Bronchial epithelial cell (primary cell): Measurements from ENCODE around the gene COL6A3. TPM values are rescaled to one million over a fixed set of nuclear protein-coding genes. Genes with fewer than 3 reads are reported as not detected.
"Not testable (repeated sequence)": the region's sequence is repeated elsewhere in the genome, so short reads cannot be mapped to it uniquely, and the experiment has no call there.

Experiments
- DNase-seq: peaks from one replicate; pipeline ENCODE4 v3.0.0-alpha.2; 2010; ENCODE audit warnings: low read depth
- FAIRE-seq: peaks from 2 replicates; lab custom pipeline; 2011; peaks lifted over from hg19 to GRCh38; lab: Jason Lieb, UNC
- H3K27me3 ChIP-seq: 2 replicates; pipeline ENCODE4 v1.5.1; 2011; ENCODE audit warnings: low read length; ENCODE audit not compliant: control insufficient read depth, insufficient read depth
- H3K36me3 ChIP-seq: 2 replicates; pipeline ENCODE4 v1.5.1; 2011; ENCODE audit warnings: low read length; ENCODE audit not compliant: control insufficient read depth, insufficient read depth
- H3K4me3 ChIP-seq: 2 replicates; pipeline ENCODE4 v1.5.1; 2011; ENCODE audit warnings: mild to moderate bottlenecking, low read depth, low read length, control low read depth
- total RNA-seq: library from RNA; depleted of rRNA; stranded (reverse); fragments of >200 nt; gene quantifications from 2 replicates; pipeline ENCODE4 v1.2.1, GENCODE V29; 2014
- TF ChIP-seq, protein P1 (sequence below): IDR thresholded peaks from 2 replicates; pipeline ENCODE4 v1.5.1; 2011; ENCODE audit warnings: mild to moderate bottlenecking, moderate library complexity, low read length, control low read depth, inconsistent platforms; ENCODE audit not compliant: insufficient read depth, severe bottlenecking

COL6A3 gene
- total RNA-seq, 1 donor from 2014 or later = 16.6 TPM

- no peak overlapping the region for H3K4me3 ChIP-seq
- FAIRE-seq (no peak), DNase-seq (no peak)
- H3K27me3 ChIP-seq = peaks cover 25% of the 10 kb centered on the region
- TF ChIP-seq, protein P1, sequence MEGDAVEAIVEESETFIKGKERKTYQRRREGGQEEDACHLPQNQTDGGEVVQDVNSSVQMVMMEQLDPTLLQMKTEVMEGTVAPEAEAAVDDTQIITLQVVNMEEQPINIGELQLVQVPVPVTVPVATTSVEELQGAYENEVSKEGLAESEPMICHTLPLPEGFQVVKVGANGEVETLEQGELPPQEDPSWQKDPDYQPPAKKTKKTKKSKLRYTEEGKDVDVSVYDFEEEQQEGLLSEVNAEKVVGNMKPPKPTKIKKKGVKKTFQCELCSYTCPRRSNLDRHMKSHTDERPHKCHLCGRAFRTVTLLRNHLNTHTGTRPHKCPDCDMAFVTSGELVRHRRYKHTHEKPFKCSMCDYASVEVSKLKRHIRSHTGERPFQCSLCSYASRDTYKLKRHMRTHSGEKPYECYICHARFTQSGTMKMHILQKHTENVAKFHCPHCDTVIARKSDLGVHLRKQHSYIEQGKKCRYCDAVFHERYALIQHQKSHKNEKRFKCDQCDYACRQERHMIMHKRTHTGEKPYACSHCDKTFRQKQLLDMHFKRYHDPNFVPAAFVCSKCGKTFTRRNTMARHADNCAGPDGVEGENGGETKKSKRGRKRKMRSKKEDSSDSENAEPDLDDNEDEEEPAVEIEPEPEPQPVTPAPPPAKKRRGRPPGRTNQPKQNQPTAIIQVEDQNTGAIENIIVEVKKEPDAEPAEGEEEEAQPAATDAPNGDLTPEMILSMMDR = no peak
- no peaks in the 10 kb centered on the region for H3K36me3 ChIP-seq
Observed at GRCh38 chr2:237355701-237356100, 58.3 kb downstream of the COL6A3 start.

DNA sequence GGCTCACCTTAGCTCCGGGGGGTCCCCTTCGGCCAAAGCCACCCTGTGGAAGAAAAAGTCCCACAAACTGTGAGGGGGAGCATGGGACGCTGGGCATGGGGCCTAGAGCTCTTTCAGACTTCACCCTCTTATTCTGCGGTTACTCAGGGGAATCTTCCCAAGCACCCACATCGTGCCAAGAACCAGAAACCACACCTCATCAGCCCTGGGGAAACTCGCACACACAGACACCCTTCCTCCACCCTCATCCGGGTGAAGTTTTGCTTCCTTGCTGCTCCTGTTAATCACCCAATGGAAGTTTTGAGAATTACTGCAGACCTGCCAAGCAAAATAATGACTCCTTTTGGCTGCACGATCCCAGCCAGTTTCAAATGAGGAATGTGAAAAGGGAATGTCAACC is 59.1 kb downstream of the COL6A3 start:
- DNase-seq = peak; percentile 62
- no peaks in the 10 kb centered on the region for H3K36me3 ChIP-seq
- TF ChIP-seq, protein P1 = no peak
- peak; percentile 40 for FAIRE-seq
- H3K27me3 ChIP-seq = peaks cover 25% of the 10 kb centered on the region
- no peak overlapping the region for H3K4me3 ChIP-seq

DNA sequence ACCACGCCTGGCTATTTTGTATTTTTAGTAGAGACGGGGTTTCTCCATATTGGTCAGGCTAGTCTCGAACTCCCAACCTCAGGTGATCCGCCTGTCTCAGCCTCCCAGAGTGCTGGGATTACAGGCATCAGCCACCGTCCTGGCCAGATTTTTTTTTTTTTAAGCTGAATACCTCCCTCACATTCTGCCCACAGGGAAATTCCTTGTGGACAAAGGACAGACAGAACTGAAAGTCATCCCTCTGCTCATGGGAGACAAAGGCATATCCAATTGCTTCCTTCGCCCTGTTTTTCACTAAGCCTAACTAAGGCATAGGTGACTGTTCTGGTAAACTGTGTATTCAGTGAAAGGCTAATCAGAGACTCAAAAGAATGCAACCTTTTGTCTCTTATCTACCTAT is 59.8 kb downstream of the COL6A3 start:
- H3K27me3 ChIP-seq = peaks cover 24% of the 10 kb centered on the region
- not testable (repeated sequence) for H3K4me3 ChIP-seq, FAIRE-seq, H3K36me3 ChIP-seq, DNase-seq

DNA sequence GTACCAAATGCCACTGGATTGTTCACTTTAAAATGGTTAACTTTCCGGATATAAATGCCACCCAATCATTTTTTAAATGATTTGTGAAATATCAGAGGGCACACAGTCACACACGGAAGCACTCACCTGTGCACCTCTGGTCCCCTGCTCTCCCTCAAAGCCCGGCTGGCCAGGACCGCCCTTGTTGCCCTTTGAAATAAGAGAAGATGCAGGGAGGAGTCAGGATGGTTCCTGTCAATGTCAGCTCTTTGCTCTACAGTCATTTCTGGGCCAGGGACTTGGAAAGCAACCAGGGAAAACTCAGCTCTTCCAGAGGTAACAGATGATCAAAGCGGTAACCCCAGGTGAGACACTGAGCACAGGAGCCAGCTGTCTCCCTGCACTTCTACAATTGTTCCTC is 60.7 kb downstream of the COL6A3 start:
- Histone ChIP-seq H3K27me3 (peaks cover 20% of the 10 kb centered on the region), H3K36me3 (no peaks in the 10 kb centered on the region), H3K4me3 (no peak overlapping the region)
- FAIRE-seq = no peak
- TF ChIP-seq, protein P1 = no peak
- no peak for DNase-seq

GRCh38 chr2:237352279-237352845 is 61.6 kb downstream of the COL6A3 start:
- Histone ChIP-seq H3K36me3 (no peaks in the 10 kb centered on the region), H3K27me3 (peaks cover 15% of the 10 kb centered on the region), H3K4me3 (no peak overlapping the region)
- TF ChIP-seq, protein P1 = no peak
- DNase-seq = no peak
- no peak for FAIRE-seq

DNA sequence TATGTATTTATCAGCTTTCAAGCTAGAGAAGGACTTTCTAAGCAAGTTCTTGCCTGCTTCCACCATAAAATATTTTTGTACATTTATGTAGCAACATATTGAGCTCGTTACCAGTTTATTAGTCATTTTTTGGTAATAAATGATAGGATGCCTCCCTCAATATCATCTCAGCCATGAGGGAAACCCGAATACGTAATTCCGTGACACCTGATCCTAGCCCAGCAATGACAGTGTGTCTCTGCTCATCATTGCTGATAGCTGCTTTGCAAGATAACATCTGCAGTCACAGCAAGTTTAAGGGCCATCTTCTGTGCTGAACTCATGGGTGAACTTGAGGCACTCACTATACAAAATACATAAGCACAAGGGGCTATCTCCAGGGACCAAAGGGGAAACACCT is 62.2 kb downstream of the COL6A3 start:
- DNase-seq = no peak
- TF ChIP-seq, protein P1 = no peak
- no peak overlapping the region for H3K4me3 ChIP-seq
- peaks cover 11% of the 10 kb centered on the region for H3K27me3 ChIP-seq
- FAIRE-seq = no peak
- no peaks in the 10 kb centered on the region for H3K36me3 ChIP-seq
